Activated T-cell treated with anti-CD3 and anti-CD28 coated beads, Interleukin-2, amount 50 U/mL, for 4 hours (primary cell): ENCODE measurements around the gene YY1. TPM values are rescaled to one million over a fixed set of nuclear protein-coding genes. Genes with fewer than 3 reads are reported as not detected.
A peak's percentile ranks its signal among the peaks of the same experiment; 100 is the strongest.
"Not testable (repeated sequence)": the region's sequence is repeated elsewhere in the genome, so short reads cannot be mapped to it uniquely, and the experiment has no call there.

Source experiments
- ATAC-seq, 2 donors: fragments of 200-7000 bp; cut with Tn5 transposase; one replicate each; pipeline ENCODE4 v1.10.0; 2021
- DNase-seq: peaks from one replicate; pipeline ENCODE4 v3.0.0-alpha.2; 2020
- H3K27me3 Mint-ChIP-seq: one replicate; pipeline ENCODE4 v1.8.0; 2021; ENCODE audit warnings: low read depth, mixed read lengths
- H3K36me3 Mint-ChIP-seq: one replicate; pipeline ENCODE4 v1.8.0; 2022; ENCODE audit warnings: mixed read lengths; ENCODE audit not compliant: insufficient read depth
- H3K4me1 Mint-ChIP-seq: one replicate; pipeline ENCODE4 v1.8.0; 2021; ENCODE audit warnings: low read depth, mixed read lengths
- H3K4me3 Mint-ChIP-seq: one replicate; pipeline ENCODE4 v1.8.0; 2021; ENCODE audit warnings: mild to moderate bottlenecking, moderate library complexity, mixed read lengths
- H3K9me3 Mint-ChIP-seq: one replicate; pipeline ENCODE4 v1.8.0; 2021; ENCODE audit warnings: mixed read lengths
- total RNA-seq, 3 donors: library from RNA; stranded (reverse); gene quantifications; one replicate each; pipeline ENCODE4 v1.2.1, GENCODE V29; 2021

YY1 gene
- total RNA-seq, 3 donors from 2014 or later = 81.3 to 90.1 (median 88.3) TPM

DNA sequence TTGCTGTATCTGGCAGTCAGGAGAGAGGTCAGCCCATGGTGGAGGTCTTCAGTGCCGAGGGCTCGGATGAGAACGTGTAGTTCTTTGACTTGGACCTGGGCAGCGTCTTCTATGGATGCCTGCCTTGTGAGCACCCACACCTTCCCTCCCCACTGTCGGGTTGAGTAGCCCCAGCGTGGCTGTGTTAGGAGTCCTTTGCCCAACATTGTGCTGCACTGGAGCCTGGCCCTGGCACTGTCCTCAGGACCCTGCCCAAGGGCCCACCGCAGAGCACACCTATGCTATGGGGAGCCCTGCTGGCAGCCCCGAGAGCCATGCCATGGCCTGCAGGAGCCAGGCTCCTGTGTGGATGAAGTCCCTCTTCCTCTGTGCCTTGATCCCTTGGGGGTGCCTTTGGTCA lies 40.6 kb downstream of the YY1 start:
- Mint-ChIP-seq H3K4me3 (no peak overlapping the region), H3K36me3 (peaks cover 17% of the 10 kb centered on the region), H3K9me3 (no peaks in the 10 kb centered on the region), H3K4me1 (peaks cover 39% of the 10 kb centered on the region), H3K27me3 (no peaks in the 10 kb centered on the region)
- ATAC-seq (no peak), DNase-seq (no peak)

GRCh38 chr14:100281286-100282082 lies 42.5 kb downstream of the YY1 start:
- ATAC-seq (no peak), DNase-seq (no peak)
- peaks cover 26% of the 10 kb centered on the region for H3K4me1 Mint-ChIP-seq
- H3K9me3 Mint-ChIP-seq = no peaks in the 10 kb centered on the region
- peaks cover 9% of the 10 kb centered on the region for H3K36me3 Mint-ChIP-seq
- H3K27me3 Mint-ChIP-seq = no peaks in the 10 kb centered on the region
- H3K4me3 Mint-ChIP-seq = no peak overlapping the region

- Mint-ChIP-seq H3K9me3 (no peaks in the 10 kb centered on the region), H3K4me1 (peaks cover 24% of the 10 kb centered on the region), H3K36me3 (peaks cover 7% of the 10 kb centered on the region), H3K4me3 (no peak overlapping the region), H3K27me3 (no peaks in the 10 kb centered on the region)
- no peak for DNase-seq
- no peak for ATAC-seq
Observed at GRCh38 chr14:100282083-100282350, 43.1 kb downstream of the YY1 start.

- Mint-ChIP-seq H3K4me1 (peaks cover 19% of the 10 kb centered on the region), H3K27me3 (no peaks in the 10 kb centered on the region), H3K4me3 (no peak overlapping the region), H3K9me3 (no peaks in the 10 kb centered on the region), H3K36me3 (peaks cover 3% of the 10 kb centered on the region)
- ATAC-seq (no peak), DNase-seq (no peak)
Observed at GRCh38 chr14:100282766-100283419, 43.9 kb downstream of the YY1 start.

- not testable (repeated sequence) for H3K27me3 Mint-ChIP-seq, ATAC-seq, H3K4me3 Mint-ChIP-seq, H3K9me3 Mint-ChIP-seq, H3K36me3 Mint-ChIP-seq, DNase-seq
- H3K4me1 Mint-ChIP-seq = peaks cover 19% of the 10 kb centered on the region
Observed at GRCh38 chr14:100283436-100283835, 44.5 kb downstream of the YY1 start.

DNA sequence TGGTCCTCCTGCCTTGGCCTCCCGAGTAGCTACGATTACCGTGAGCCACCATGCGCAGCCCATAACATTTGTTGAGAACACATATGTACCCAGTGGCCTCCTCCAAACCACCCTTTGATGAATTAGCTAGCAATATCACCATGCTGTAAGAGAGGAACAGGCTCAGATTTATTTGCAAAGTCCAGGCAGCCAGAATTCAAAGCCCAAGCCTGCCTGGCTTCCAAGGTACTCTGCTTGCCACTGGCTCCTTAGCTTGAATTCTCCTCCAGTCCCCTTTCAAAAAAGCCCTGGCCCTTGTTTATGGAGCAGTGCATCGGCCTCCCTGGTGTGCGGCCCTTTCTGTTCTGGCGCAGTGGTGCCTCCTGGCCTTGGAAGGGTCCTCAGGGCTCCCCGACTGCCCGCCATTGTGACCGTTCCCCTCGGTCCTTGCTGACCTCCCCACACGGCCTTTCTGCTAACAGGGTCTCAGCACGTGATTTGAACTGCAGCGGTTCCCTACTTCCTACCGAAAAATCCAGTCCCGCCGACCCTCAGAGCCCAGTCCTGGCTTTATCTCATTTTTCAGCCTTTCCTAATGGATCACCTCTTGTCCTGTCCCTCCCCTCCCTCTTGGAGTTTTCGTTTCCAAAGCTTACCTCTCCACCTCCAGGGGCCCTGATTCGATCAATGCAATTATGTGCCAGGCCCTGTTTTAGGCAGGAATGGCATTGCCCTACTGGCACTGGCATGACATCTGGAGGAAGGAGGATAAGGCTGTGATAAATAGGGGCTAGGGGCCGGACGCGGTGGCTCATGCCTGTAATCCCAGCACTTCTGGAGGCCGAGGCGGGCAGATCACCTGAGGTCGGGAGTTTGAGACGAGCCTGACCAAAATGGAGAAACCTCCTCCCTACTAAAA lies 45.3 kb downstream of the YY1 start:
- Mint-ChIP-seq H3K4me1 (peaks cover 11% of the 10 kb centered on the region), H3K9me3 (no peaks in the 10 kb centered on the region), H3K27me3 (no peaks in the 10 kb centered on the region), H3K4me3 (peak overlapping the region; percentile 60), H3K36me3 (peaks cover 3% of the 10 kb centered on the region)
- DNase-seq (no peak), ATAC-seq (no peak)

DNA sequence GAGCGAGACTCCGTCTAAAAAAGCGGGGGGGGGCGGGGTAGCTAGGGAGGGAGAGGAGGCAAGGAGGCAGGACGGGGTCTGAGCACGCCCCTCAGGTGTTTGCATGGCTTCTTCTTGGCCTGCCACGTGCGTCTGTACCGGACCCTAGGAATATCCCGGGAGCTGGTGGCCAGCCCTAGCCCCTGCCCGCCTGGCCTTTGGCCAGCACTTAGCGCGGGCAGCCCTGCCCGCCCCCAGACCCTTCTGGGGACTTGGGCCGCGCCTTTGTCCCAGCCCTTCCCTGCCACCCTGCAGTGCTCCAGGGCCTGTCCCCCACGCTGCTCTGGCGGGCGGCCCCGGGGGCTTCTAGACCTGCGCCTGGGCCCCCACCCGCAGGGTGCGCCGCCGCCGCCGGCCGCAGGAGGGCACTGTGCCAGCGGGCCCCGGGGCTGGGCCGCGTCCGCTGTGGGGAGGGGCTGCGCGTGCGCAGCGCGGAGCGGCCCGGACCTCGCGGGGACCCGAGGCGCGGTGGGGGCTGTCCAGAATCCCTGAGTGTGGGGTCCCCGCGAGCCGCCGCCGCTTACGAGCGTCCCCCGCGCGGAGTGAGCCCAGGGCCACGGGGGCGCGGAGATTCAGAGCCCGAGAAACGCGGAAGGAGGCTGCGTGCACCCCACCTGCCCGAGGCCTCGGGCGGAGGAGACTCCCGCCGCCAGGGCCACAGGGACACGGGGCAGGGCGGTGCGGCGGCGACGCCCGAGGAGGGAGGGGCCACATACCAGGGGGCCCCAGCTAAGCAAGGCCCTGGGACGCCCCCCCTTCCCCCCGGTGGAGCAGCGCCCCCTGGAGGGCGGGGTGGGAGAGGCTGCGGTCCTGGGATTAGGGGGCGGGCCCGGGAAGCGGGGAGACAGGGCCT lies 46.3 kb downstream of the YY1 start:
- Mint-ChIP-seq H3K4me3 (peak overlapping the region; percentile 79), H3K4me1 (peaks cover 7% of the 10 kb centered on the region), H3K36me3 (no peaks in the 10 kb centered on the region), H3K27me3 (no peaks in the 10 kb centered on the region), H3K9me3 (no peaks in the 10 kb centered on the region)
- ATAC-seq (peak; percentile 91 to 93), DNase-seq (peak; percentile 76)

- ATAC-seq (no peak), DNase-seq (no peak)
- H3K36me3 Mint-ChIP-seq = no peaks in the 10 kb centered on the region
- peaks cover 7% of the 10 kb centered on the region for H3K4me1 Mint-ChIP-seq
- H3K4me3 Mint-ChIP-seq = peak overlapping the region; percentile 79
- no peaks in the 10 kb centered on the region for H3K9me3 Mint-ChIP-seq
- no peaks in the 10 kb centered on the region for H3K27me3 Mint-ChIP-seq
Observed at GRCh38 chr14:100285913-100286400, 47.0 kb downstream of the YY1 start.

DNA sequence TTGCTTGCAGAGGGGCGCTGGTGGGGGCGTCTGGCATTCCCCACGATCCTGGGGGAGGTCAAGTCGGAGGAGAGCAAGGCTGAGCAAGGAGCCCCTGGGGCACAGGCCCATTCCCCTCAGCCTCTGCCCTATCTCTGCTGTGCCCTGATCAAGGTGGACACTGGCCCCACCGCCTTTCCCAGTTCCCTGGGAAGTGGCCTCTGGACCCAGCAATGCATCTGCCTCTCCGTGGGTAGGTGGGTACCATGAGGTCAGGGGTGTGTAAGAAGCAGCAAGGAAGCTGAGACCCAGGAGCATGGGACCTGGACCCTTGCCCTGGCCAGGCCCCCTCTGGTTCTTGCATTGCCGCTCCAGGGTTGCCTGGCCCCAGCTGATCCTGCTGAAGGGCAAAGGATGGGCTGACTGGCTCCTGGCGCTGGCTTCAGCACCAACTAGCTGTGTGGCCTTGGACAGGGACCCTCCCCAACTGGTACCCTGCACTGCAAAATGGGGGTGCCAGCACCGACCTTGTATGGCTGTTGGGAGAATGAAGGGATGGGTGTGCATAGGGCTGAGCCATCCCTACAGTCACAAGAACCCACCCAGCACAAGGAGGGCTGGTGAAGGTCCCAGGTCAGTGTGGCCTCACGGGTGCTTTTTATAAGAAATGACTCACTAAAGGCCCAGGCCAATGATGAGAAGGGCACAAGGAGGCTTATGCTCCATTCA lies 47.7 kb downstream of the YY1 start:
- no peaks in the 10 kb centered on the region for H3K9me3 Mint-ChIP-seq
- peak overlapping the region; percentile 79 for H3K4me3 Mint-ChIP-seq
- no peaks in the 10 kb centered on the region for H3K27me3 Mint-ChIP-seq
- H3K4me1 Mint-ChIP-seq = peaks cover 7% of the 10 kb centered on the region
- no peaks in the 10 kb centered on the region for H3K36me3 Mint-ChIP-seq
- no peak for ATAC-seq
- DNase-seq = no peak

GRCh38 chr14:100287202-100287997 lies 48.5 kb downstream of the YY1 start:
- Mint-ChIP-seq H3K4me3 (no peak overlapping the region), H3K9me3 (no peaks in the 10 kb centered on the region), H3K27me3 (no peaks in the 10 kb centered on the region), H3K36me3 (no peaks in the 10 kb centered on the region), H3K4me1 (peaks cover 7% of the 10 kb centered on the region)
- ATAC-seq = no peak
- DNase-seq = no peak

GRCh38 chr14:100287998-100288295 lies 49.0 kb downstream of the YY1 start:
- H3K4me1 Mint-ChIP-seq, ATAC-seq, H3K27me3 Mint-ChIP-seq, H3K4me3 Mint-ChIP-seq, DNase-seq, H3K36me3 Mint-ChIP-seq, H3K9me3 Mint-ChIP-seq: not testable (repeated sequence)

DNA sequence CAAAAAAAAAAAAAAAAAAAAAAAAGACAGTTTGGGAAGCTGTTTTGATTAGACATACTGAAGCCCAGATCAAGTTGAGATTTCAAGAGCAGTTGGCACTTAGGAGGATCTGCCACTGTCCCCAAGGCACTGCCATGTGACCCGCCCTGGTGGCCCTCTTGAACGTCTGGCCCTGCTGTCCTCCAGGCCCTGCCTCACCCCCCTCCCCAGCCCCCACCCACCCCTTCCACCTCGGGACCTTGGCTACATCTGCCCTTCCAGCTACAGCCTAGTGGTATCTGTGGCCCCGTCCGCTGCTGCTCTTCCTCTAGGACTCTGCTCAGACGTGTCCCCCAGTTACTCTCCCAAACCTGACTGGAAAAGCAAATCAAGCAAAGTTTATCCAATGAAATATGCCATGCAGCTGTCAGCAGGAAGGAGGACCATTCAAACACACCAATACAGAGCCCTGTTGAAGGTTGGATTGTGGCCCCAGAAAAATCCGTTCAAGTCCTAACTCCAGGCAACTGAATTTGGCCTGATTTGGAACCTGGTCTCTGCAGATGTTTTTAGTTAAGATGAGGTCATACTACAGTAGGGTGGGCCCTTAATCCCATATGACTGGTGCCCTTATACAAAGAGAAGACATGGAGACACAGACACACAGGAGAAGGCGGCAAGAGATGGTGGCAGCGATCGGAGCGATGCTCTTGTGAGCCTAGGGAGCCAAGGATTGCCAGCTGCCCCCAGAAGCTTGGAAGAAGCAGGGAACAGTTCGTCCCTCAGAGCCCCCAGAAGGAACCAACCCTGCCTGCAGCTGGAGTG lies 49.6 kb downstream of the YY1 start:
- no peaks in the 10 kb centered on the region for H3K27me3 Mint-ChIP-seq
- no peaks in the 10 kb centered on the region for H3K36me3 Mint-ChIP-seq
- peaks cover 7% of the 10 kb centered on the region for H3K4me1 Mint-ChIP-seq
- no peak for ATAC-seq
- H3K9me3 Mint-ChIP-seq = no peaks in the 10 kb centered on the region
- H3K4me3 Mint-ChIP-seq = no peak overlapping the region
- DNase-seq = no peak
